ENCODE measurements around the gene ROR1. TPM values are rescaled to one million over a fixed set of nuclear protein-coding genes. Genes with fewer than 3 reads are reported as not detected.

The ROR1 gene
- total and polyA plus RNA-seq, 2 donors (not counting 3 experiments of a cell fraction or from before 2014, with no cell fraction given): 2.6 to 3.5 TPM

DNA sequence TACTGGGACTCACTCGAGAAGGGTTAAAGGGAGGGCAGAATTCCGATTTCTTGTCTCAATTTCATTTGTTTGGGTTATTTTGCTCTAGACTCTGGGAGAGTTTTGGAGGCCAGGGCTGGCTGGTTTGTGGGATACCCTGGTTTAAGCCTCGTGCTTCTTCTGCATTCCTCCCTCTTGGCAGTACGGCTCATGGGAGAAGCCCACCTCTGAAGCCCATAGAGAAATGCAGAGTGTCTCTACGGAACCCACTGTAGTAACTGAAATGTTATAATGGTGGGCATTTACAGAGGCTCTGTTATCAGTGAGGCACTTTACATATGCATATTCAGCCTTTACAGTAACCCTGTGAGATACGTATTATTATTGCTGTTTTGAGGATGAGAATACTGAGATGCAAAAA is 43.9 kb downstream of the ROR1 start:
- no peak overlapping the region for H3K4me2 ChIP-seq (ENCODE audit: insufficient read depth, low read length)
- BruUV-seq (replicated peaks): no TSS peak
- dilution Hi-C loops (cut with MboI; ENCODE audit: extremely low pct_ligation_motif_present, low sequenced_read_pairs) (no loop called here), intact Hi-C loops (cut with micrococcal nuclease) (no loop called here)
- DNase-seq (ENCODE audit: low read depth, low spot score): no peak
- H4K20me1 ChIP-seq (replicated peaks; ENCODE audit: control insufficient read depth, extremely low read depth, insufficient read depth, low read length): no peaks in the 10 kb centered on the region
- no peak overlapping the region for H3K4me3 ChIP-seq (replicated peaks in 1 of 3; ENCODE audit: insufficient read depth in 1 of 3, low read depth in 1 of 3, low read length in 3 of 3)
- ChIA-PET POLR2A (no interaction called here), CTCF (no interaction called here)
- H3K79me2 ChIP-seq (ENCODE audit: control insufficient read depth, insufficient read depth, low read length): no peaks in the 10 kb centered on the region
- H3K36me3 ChIP-seq (ENCODE audit: control insufficient read depth in 2 of 2, extremely low read depth in 1 of 2, insufficient read depth in 2 of 2, low read length in 2 of 2): no peaks in the 10 kb centered on the region
- no peak overlapping the region for H2AFZ ChIP-seq (ENCODE audit: low read depth, low read length)
- no peak overlapping the region for H3K27ac ChIP-seq (ENCODE audit: insufficient read depth, low read depth, low read length)
- no peaks in the 10 kb centered on the region for H3K9me1 ChIP-seq (replicated peaks; ENCODE audit: control insufficient read depth, extremely low read depth, insufficient read depth, low read length)
- no peaks in the 10 kb centered on the region for H3K27me3 ChIP-seq (ENCODE audit: control insufficient read depth in 2 of 2, insufficient read depth in 2 of 2, low read length in 2 of 2)
- no peak for FAIRE-seq
- H3K9me3 ChIP-seq (replicated peaks; ENCODE audit: control insufficient read depth, insufficient read depth, low read length): no peaks in the 10 kb centered on the region
- TF ChIP-seq GATA2 (IDR thresholded peaks at IDR 0.05; ENCODE audit: insufficient read depth, insufficient read length, low read depth, low read length): no peak
- TF ChIP-seq JUN (IDR thresholded peaks at IDR 0.05; ENCODE audit: borderline replicate concordance, insufficient read depth, insufficient read length, low read depth): no peak
- no peak for TF ChIP-seq FOS (IDR thresholded peaks at IDR 0.05; ENCODE audit: borderline replicate concordance, insufficient read depth, low read length)
- TF ChIP-seq EZH2 (IDR thresholded peaks at IDR 0.05; ENCODE audit: borderline replicate concordance, low read depth, low read length, severe bottlenecking): no peak
- no peak overlapping the region for H3K9ac ChIP-seq (replicated peaks; ENCODE audit: extremely low read depth, insufficient read depth, low read length)
- H3K4me1 ChIP-seq (ENCODE audit: control insufficient read depth, extremely low read depth, insufficient read depth, low read length): no peaks in the 10 kb centered on the region

- BruUV-seq (replicated peaks): no TSS peak
- H3K9me1 ChIP-seq (replicated peaks; ENCODE audit: control insufficient read depth, extremely low read depth, insufficient read depth, low read length): no peaks in the 10 kb centered on the region
- H3K9me3 ChIP-seq (replicated peaks; ENCODE audit: control insufficient read depth, insufficient read depth, low read length): no peaks in the 10 kb centered on the region
- TF ChIP-seq JUN (IDR thresholded peaks at IDR 0.05; ENCODE audit: borderline replicate concordance, insufficient read depth, insufficient read length, low read depth) (no peak), POLR2A (IDR thresholded peaks at IDR 0.05; ENCODE audit: low read depth, low read length) (no peak), FOS (IDR thresholded peaks at IDR 0.05; ENCODE audit: borderline replicate concordance, insufficient read depth, low read length) (no peak), MYC (IDR thresholded peaks at IDR 0.05; ENCODE audit: low read depth, low read length) (no peak), POLR2AphosphoS5 (IDR thresholded peaks at IDR 0.05; ENCODE audit: insufficient read depth, low read depth, low read length) (no peak), GATA2 (IDR thresholded peaks at IDR 0.05; ENCODE audit: insufficient read depth, insufficient read length, low read depth, low read length) (no peak), CTCF (IDR thresholded peaks at IDR 0.05; ENCODE audit: extremely low read depth in 1 of 2, insufficient read depth in 1 of 2, low read depth in 1 of 2, low read length in 2 of 2) (no peak)
- TF ChIP-seq, protein P1, sequence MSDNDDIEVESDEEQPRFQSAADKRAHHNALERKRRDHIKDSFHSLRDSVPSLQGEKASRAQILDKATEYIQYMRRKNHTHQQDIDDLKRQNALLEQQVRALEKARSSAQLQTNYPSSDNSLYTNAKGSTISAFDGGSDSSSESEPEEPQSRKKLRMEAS (IDR thresholded peaks at IDR 0.05; ENCODE audit: insufficient read depth, insufficient read length): no peak
- H3K36me3 ChIP-seq (ENCODE audit: control insufficient read depth in 2 of 2, extremely low read depth in 1 of 2, insufficient read depth in 2 of 2, low read length in 2 of 2): no peaks in the 10 kb centered on the region
- H3K79me2 ChIP-seq (ENCODE audit: control insufficient read depth, insufficient read depth, low read length): no peaks in the 10 kb centered on the region
- no peaks in the 10 kb centered on the region for H3K27me3 ChIP-seq (ENCODE audit: control insufficient read depth in 2 of 2, insufficient read depth in 2 of 2, low read length in 2 of 2)
- CTCF ChIA-PET: interaction anchor here (1.5 kb wide), 1 partner anchor 127 kb away, joined by 4 read pairs; no protein-coding TSS in a partner anchor
- no peak overlapping the region for H3K9ac ChIP-seq (replicated peaks; ENCODE audit: extremely low read depth, insufficient read depth, low read length)
- FAIRE-seq: no peak
- intact Hi-C loops (cut with micrococcal nuclease) (no loop called here), dilution Hi-C loops (cut with MboI; ENCODE audit: extremely low pct_ligation_motif_present, low sequenced_read_pairs) (no loop called here)
- no peak overlapping the region for H3K4me2 ChIP-seq (ENCODE audit: insufficient read depth, low read length)
- POLR2A ChIA-PET: no interaction called here
- H4K20me1 ChIP-seq (replicated peaks; ENCODE audit: control insufficient read depth, extremely low read depth, insufficient read depth, low read length): no peaks in the 10 kb centered on the region
- H2AFZ ChIP-seq (ENCODE audit: low read depth, low read length): no peak overlapping the region
- H3K27ac ChIP-seq (ENCODE audit: insufficient read depth, low read depth, low read length): no peak overlapping the region
- no peak for DNase-seq (ENCODE audit: low read depth, low spot score)
- H3K4me3 ChIP-seq (replicated peaks in 1 of 3; ENCODE audit: insufficient read depth in 1 of 3, low read depth in 1 of 3, low read length in 3 of 3): no peak overlapping the region
- no peaks in the 10 kb centered on the region for H3K4me1 ChIP-seq (ENCODE audit: control insufficient read depth, extremely low read depth, insufficient read depth, low read length)
Measured at GRCh38 chr1:63818567-63819325, 44.9 kb downstream of the ROR1 start.

All from endothelial cell of umbilical vein (primary cell).